ENCODE measurements around the gene ERC2. TPM values are rescaled to one million over a fixed set of nuclear protein-coding genes. Genes with fewer than 3 reads are reported as not detected.

ERC2 gene
- total and polyA plus RNA-seq, 5 donors from 2014 or later: not detected

GRCh38 chr3:55752911-55753310 lies 715.4 kb downstream of the ERC2 start:
- no peaks in the 10 kb centered on the region for H3K27me3 Mint-ChIP-seq
- Histone ChIP-seq H3K27ac (ENCODE audit: insufficient read depth, low read length, poor library complexity, severe bottlenecking) (no peak overlapping the region), H3K4me3 (ENCODE audit: low read depth, low read length) (no peak overlapping the region), H3K27me3 (ENCODE audit: control insufficient read depth, insufficient read depth, low read length) (no peaks in the 10 kb centered on the region), H3K4me1 (ENCODE audit: control insufficient read depth, insufficient read depth, low read length, poor library complexity, severe bottlenecking) (no peaks in the 10 kb centered on the region), H3K36me3 (ENCODE audit: control insufficient read depth, insufficient read depth, low read length) (no peaks in the 10 kb centered on the region), H3K9me3 (ENCODE audit: control insufficient read depth in 2 of 2, low read length in 2 of 2) (no peaks in the 10 kb centered on the region)
- DNase-seq (no peak), ATAC-seq (ENCODE audit: low read depth in 2 of 2) (no peak)
- no peaks in the 10 kb centered on the region for H3K36me3 Mint-ChIP-seq
- H3K4me3 Mint-ChIP-seq: no peak overlapping the region
- H3K27ac Mint-ChIP-seq: no peak overlapping the region
- no peaks in the 10 kb centered on the region for H3K4me1 Mint-ChIP-seq
- peaks cover 0 to 4% (median 0%) of the 10 kb centered on the region in 7 donors for H3K9me3 Mint-ChIP-seq

GRCh38 chr3:55751730-55752129 lies 716.5 kb downstream of the ERC2 start:
- no peak overlapping the region for H3K4me3 ChIP-seq (ENCODE audit: low read depth, low read length)
- no peaks in the 10 kb centered on the region for H3K36me3 Mint-ChIP-seq
- no peak for DNase-seq
- no peaks in the 10 kb centered on the region for H3K4me1 Mint-ChIP-seq
- H3K4me1 ChIP-seq (ENCODE audit: control insufficient read depth, insufficient read depth, low read length, poor library complexity, severe bottlenecking): no peaks in the 10 kb centered on the region
- no peaks in the 10 kb centered on the region for H3K27me3 ChIP-seq (ENCODE audit: control insufficient read depth, insufficient read depth, low read length)
- H3K27ac ChIP-seq (ENCODE audit: insufficient read depth, low read length, poor library complexity, severe bottlenecking): no peak overlapping the region
- no peaks in the 10 kb centered on the region for H3K36me3 ChIP-seq (ENCODE audit: control insufficient read depth, insufficient read depth, low read length)
- peaks cover 0 to 4% (median 0%) of the 10 kb centered on the region in 7 donors for H3K9me3 Mint-ChIP-seq
- H3K9me3 ChIP-seq (ENCODE audit: control insufficient read depth in 2 of 2, low read length in 2 of 2): no peaks in the 10 kb centered on the region
- no peaks in the 10 kb centered on the region for H3K27me3 Mint-ChIP-seq
- no peak for ATAC-seq (ENCODE audit: low read depth in 2 of 2)
- no peak overlapping the region for H3K4me3 Mint-ChIP-seq
- H3K27ac Mint-ChIP-seq: no peak overlapping the region

GRCh38 chr3:55750525-55750924 lies 717.7 kb downstream of the ERC2 start:
- no peak for DNase-seq
- no peaks in the 10 kb centered on the region for H3K36me3 Mint-ChIP-seq
- peaks cover 0 to 6% (median 0%) of the 10 kb centered on the region in 7 donors for H3K9me3 Mint-ChIP-seq
- Histone ChIP-seq H3K9me3 (ENCODE audit: control insufficient read depth in 2 of 2, low read length in 2 of 2) (no peaks in the 10 kb centered on the region), H3K4me1 (ENCODE audit: control insufficient read depth, insufficient read depth, low read length, poor library complexity, severe bottlenecking) (no peaks in the 10 kb centered on the region), H3K4me3 (ENCODE audit: low read depth, low read length) (no peak overlapping the region), H3K27me3 (ENCODE audit: control insufficient read depth, insufficient read depth, low read length) (no peaks in the 10 kb centered on the region), H3K36me3 (ENCODE audit: control insufficient read depth, insufficient read depth, low read length) (no peaks in the 10 kb centered on the region), H3K27ac (ENCODE audit: insufficient read depth, low read length, poor library complexity, severe bottlenecking) (no peak overlapping the region)
- no peak overlapping the region for H3K4me3 Mint-ChIP-seq
- H3K4me1 Mint-ChIP-seq: no peaks in the 10 kb centered on the region
- H3K27ac Mint-ChIP-seq: no peak overlapping the region
- no peak for ATAC-seq (ENCODE audit: low read depth in 2 of 2)
- no peaks in the 10 kb centered on the region for H3K27me3 Mint-ChIP-seq

- Histone ChIP-seq H3K27me3 (ENCODE audit: control insufficient read depth, insufficient read depth, low read length) (no peaks in the 10 kb centered on the region), H3K27ac (ENCODE audit: insufficient read depth, low read length, poor library complexity, severe bottlenecking) (no peak overlapping the region), H3K36me3 (ENCODE audit: control insufficient read depth, insufficient read depth, low read length) (no peaks in the 10 kb centered on the region), H3K4me1 (ENCODE audit: control insufficient read depth, insufficient read depth, low read length, poor library complexity, severe bottlenecking) (no peaks in the 10 kb centered on the region), H3K4me3 (ENCODE audit: low read depth, low read length) (no peak overlapping the region), H3K9me3 (ENCODE audit: control insufficient read depth in 2 of 2, low read length in 2 of 2) (no peaks in the 10 kb centered on the region)
- Mint-ChIP-seq H3K4me1 (no peaks in the 10 kb centered on the region), H3K27ac (no peak overlapping the region), H3K27me3 (no peaks in the 10 kb centered on the region), H3K4me3 (no peak overlapping the region), H3K36me3 (no peaks in the 10 kb centered on the region), H3K9me3 (peaks cover 0 to 6% (median 0%) of the 10 kb centered on the region in 7 donors)
- DNase-seq (no peak), ATAC-seq (ENCODE audit: low read depth in 2 of 2) (no peak)
These were observed 719.2 kb downstream of the ERC2 start for GRCh38 chr3:55749036-55749435.

GRCh38 chr3:55746808-55747413 lies 721.4 kb downstream of the ERC2 start:
- Mint-ChIP-seq H3K27ac (no peak overlapping the region), H3K9me3 (peaks cover 0 to 5% (median 0%) of the 10 kb centered on the region in 7 donors), H3K4me1 (no peaks in the 10 kb centered on the region), H3K27me3 (no peaks in the 10 kb centered on the region), H3K36me3 (no peaks in the 10 kb centered on the region), H3K4me3 (no peak overlapping the region)
- ATAC-seq (ENCODE audit: low read depth in 2 of 2) (no peak), DNase-seq (no peak)
- H3K4me3 ChIP-seq (ENCODE audit: low read depth, low read length): no peak overlapping the region
- H3K36me3 ChIP-seq (ENCODE audit: control insufficient read depth, insufficient read depth, low read length): no peaks in the 10 kb centered on the region
- no peak overlapping the region for H3K27ac ChIP-seq (ENCODE audit: insufficient read depth, low read length, poor library complexity, severe bottlenecking)
- H3K9me3 ChIP-seq (ENCODE audit: control insufficient read depth in 2 of 2, low read length in 2 of 2): no peaks in the 10 kb centered on the region
- H3K27me3 ChIP-seq (ENCODE audit: control insufficient read depth, insufficient read depth, low read length): no peaks in the 10 kb centered on the region
- no peaks in the 10 kb centered on the region for H3K4me1 ChIP-seq (ENCODE audit: control insufficient read depth, insufficient read depth, low read length, poor library complexity, severe bottlenecking)

- Mint-ChIP-seq H3K36me3 (no peaks in the 10 kb centered on the region), H3K4me1 (no peaks in the 10 kb centered on the region), H3K9me3 (peaks cover 0 to 4% (median 1%) of the 10 kb centered on the region in 7 donors), H3K27ac (no peak overlapping the region), H3K4me3 (no peak overlapping the region), H3K27me3 (no peaks in the 10 kb centered on the region)
- ATAC-seq (ENCODE audit: low read depth in 2 of 2): no peak
- Histone ChIP-seq H3K4me1 (ENCODE audit: control insufficient read depth, insufficient read depth, low read length, poor library complexity, severe bottlenecking) (no peaks in the 10 kb centered on the region), H3K9me3 (ENCODE audit: control insufficient read depth in 2 of 2, low read length in 2 of 2) (no peaks in the 10 kb centered on the region), H3K4me3 (ENCODE audit: low read depth, low read length) (no peak overlapping the region), H3K27me3 (ENCODE audit: control insufficient read depth, insufficient read depth, low read length) (no peaks in the 10 kb centered on the region), H3K36me3 (ENCODE audit: control insufficient read depth, insufficient read depth, low read length) (no peaks in the 10 kb centered on the region), H3K27ac (ENCODE audit: insufficient read depth, low read length, poor library complexity, severe bottlenecking) (no peak overlapping the region)
- DNase-seq: no peak
These were observed 725.5 kb downstream of the ERC2 start for GRCh38 chr3:55742832-55743136.

GRCh38 chr3:55742022-55742831 lies 726.0 kb downstream of the ERC2 start:
- H3K36me3 ChIP-seq (ENCODE audit: control insufficient read depth, insufficient read depth, low read length): no peaks in the 10 kb centered on the region
- ATAC-seq (ENCODE audit: low read depth in 2 of 2) (no peak), DNase-seq (no peak)
- Mint-ChIP-seq H3K36me3 (no peaks in the 10 kb centered on the region), H3K27ac (no peak overlapping the region), H3K4me3 (no peak overlapping the region), H3K27me3 (no peaks in the 10 kb centered on the region), H3K9me3 (peaks cover 0 to 4% (median 1%) of the 10 kb centered on the region in 7 donors), H3K4me1 (no peaks in the 10 kb centered on the region)
- H3K9me3 ChIP-seq (ENCODE audit: control insufficient read depth in 2 of 2, low read length in 2 of 2): no peaks in the 10 kb centered on the region
- no peak overlapping the region for H3K27ac ChIP-seq (ENCODE audit: insufficient read depth, low read length, poor library complexity, severe bottlenecking)
- H3K4me1 ChIP-seq (ENCODE audit: control insufficient read depth, insufficient read depth, low read length, poor library complexity, severe bottlenecking): no peaks in the 10 kb centered on the region
- no peaks in the 10 kb centered on the region for H3K27me3 ChIP-seq (ENCODE audit: control insufficient read depth, insufficient read depth, low read length)
- H3K4me3 ChIP-seq (ENCODE audit: low read depth, low read length): no peak overlapping the region

- Mint-ChIP-seq H3K9me3 (peaks cover 0 to 7% (median 0%) of the 10 kb centered on the region in 7 donors), H3K36me3 (no peaks in the 10 kb centered on the region), H3K4me1 (no peaks in the 10 kb centered on the region), H3K27me3 (no peaks in the 10 kb centered on the region), H3K27ac (no peak overlapping the region), H3K4me3 (no peak overlapping the region)
- Histone ChIP-seq H3K27me3 (ENCODE audit: control insufficient read depth, insufficient read depth, low read length) (no peaks in the 10 kb centered on the region), H3K4me3 (ENCODE audit: low read depth, low read length) (no peak overlapping the region), H3K4me1 (ENCODE audit: control insufficient read depth, insufficient read depth, low read length, poor library complexity, severe bottlenecking) (no peaks in the 10 kb centered on the region), H3K27ac (ENCODE audit: insufficient read depth, low read length, poor library complexity, severe bottlenecking) (no peak overlapping the region), H3K9me3 (ENCODE audit: control insufficient read depth in 2 of 2, low read length in 2 of 2) (no peaks in the 10 kb centered on the region), H3K36me3 (ENCODE audit: control insufficient read depth, insufficient read depth, low read length) (no peaks in the 10 kb centered on the region)
- DNase-seq: no peak
- ATAC-seq (ENCODE audit: low read depth in 2 of 2): no peak
These were observed 731.1 kb downstream of the ERC2 start for GRCh38 chr3:55737186-55737585.

All from CD4-positive, CD25-positive, alpha-beta regulatory T cell (primary cell).